Limb (tissue), 2 donors: ENCODE results near the gene HDAC10.
A peak's percentile ranks its signal among the peaks of the same experiment; 100 is the strongest.

Experiments
- DNase-seq, 2 donors: peaks; one replicate each; pipeline ENCODE4 v3.0.0-alpha.2; 2016; ENCODE audit errors: extremely low spot score in 2 of 2

Gene HDAC10

GRCh38 chr22:50250555-50251476, at the start of gene HDAC10:
TSS of gene HDAC10 (minus strand) at chr22:50251265. CDS start at chr22:50251032, 233 bp downstream.
- DNase-seq, result peak; percentile 64 to 81

- no peak for DNase-seq
Measured at GRCh38 chr22:50300620-50301257, 49.7 kb upstream of the HDAC10 start.

- peak in 1 of 2 donors; percentile 54 for DNase-seq
Measured at GRCh38 chr22:50299785-50300619, 48.9 kb upstream of the HDAC10 start.

GRCh38 chr22:50298937-50299784, 48.1 kb upstream of the HDAC10 start:
- DNase-seq, result peak in 1 of 2 donors; percentile 50

GRCh38 chr22:50298266-50298637, 47.2 kb upstream of the HDAC10 start:
- DNase-seq, result no peak

GRCh38 chr22:50297510-50298265, 46.6 kb upstream of the HDAC10 start:
- DNase-seq, result no peak

- DNase-seq, result no peak
Measured at GRCh38 chr22:50296658-50297490, 45.8 kb upstream of the HDAC10 start.

- DNase-seq, result no peak
Measured at GRCh38 chr22:50294319-50294656, 43.2 kb upstream of the HDAC10 start.

- DNase-seq, result peak in 1 of 2 donors; percentile 77
Measured at GRCh38 chr22:50293441-50294318, 42.6 kb upstream of the HDAC10 start.

GRCh38 chr22:50292643-50293440, 41.8 kb upstream of the HDAC10 start:
- DNase-seq, result no peak

GRCh38 chr22:50289942-50290630, 39.0 kb upstream of the HDAC10 start:
- no peak for DNase-seq

- DNase-seq, result no peak
Measured at GRCh38 chr22:50289151-50289941, 38.3 kb upstream of the HDAC10 start.

GRCh38 chr22:50287731-50288130, 36.7 kb upstream of the HDAC10 start:
- DNase-seq, result no peak

GRCh38 chr22:50286701-50287318, 35.7 kb upstream of the HDAC10 start:
- no peak for DNase-seq

GRCh38 chr22:50286275-50286674, 35.2 kb upstream of the HDAC10 start:
- no peak for DNase-seq
